CD4-positive, alpha-beta T cell treated with Interleukin-6 at 100 ng/mL for 8 hours (primary cell): ENCODE data around the gene CASZ1.

ENCODE experiments used
- DNase-seq: peaks from one replicate; pipeline ENCODE4 v3.0.0-alpha.2; 2020; ENCODE audit warnings: mixed read lengths, low spot score

CASZ1 gene, protein sequence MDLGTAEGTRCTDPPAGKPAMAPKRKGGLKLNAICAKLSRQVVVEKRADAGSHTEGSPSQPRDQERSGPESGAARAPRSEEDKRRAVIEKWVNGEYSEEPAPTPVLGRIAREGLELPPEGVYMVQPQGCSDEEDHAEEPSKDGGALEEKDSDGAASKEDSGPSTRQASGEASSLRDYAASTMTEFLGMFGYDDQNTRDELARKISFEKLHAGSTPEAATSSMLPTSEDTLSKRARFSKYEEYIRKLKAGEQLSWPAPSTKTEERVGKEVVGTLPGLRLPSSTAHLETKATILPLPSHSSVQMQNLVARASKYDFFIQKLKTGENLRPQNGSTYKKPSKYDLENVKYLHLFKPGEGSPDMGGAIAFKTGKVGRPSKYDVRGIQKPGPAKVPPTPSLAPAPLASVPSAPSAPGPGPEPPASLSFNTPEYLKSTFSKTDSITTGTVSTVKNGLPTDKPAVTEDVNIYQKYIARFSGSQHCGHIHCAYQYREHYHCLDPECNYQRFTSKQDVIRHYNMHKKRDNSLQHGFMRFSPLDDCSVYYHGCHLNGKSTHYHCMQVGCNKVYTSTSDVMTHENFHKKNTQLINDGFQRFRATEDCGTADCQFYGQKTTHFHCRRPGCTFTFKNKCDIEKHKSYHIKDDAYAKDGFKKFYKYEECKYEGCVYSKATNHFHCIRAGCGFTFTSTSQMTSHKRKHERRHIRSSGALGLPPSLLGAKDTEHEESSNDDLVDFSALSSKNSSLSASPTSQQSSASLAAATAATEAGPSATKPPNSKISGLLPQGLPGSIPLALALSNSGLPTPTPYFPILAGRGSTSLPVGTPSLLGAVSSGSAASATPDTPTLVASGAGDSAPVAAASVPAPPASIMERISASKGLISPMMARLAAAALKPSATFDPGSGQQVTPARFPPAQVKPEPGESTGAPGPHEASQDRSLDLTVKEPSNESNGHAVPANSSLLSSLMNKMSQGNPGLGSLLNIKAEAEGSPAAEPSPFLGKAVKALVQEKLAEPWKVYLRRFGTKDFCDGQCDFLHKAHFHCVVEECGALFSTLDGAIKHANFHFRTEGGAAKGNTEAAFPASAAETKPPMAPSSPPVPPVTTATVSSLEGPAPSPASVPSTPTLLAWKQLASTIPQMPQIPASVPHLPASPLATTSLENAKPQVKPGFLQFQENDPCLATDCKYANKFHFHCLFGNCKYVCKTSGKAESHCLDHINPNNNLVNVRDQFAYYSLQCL (N-terminal part only)

DNA sequence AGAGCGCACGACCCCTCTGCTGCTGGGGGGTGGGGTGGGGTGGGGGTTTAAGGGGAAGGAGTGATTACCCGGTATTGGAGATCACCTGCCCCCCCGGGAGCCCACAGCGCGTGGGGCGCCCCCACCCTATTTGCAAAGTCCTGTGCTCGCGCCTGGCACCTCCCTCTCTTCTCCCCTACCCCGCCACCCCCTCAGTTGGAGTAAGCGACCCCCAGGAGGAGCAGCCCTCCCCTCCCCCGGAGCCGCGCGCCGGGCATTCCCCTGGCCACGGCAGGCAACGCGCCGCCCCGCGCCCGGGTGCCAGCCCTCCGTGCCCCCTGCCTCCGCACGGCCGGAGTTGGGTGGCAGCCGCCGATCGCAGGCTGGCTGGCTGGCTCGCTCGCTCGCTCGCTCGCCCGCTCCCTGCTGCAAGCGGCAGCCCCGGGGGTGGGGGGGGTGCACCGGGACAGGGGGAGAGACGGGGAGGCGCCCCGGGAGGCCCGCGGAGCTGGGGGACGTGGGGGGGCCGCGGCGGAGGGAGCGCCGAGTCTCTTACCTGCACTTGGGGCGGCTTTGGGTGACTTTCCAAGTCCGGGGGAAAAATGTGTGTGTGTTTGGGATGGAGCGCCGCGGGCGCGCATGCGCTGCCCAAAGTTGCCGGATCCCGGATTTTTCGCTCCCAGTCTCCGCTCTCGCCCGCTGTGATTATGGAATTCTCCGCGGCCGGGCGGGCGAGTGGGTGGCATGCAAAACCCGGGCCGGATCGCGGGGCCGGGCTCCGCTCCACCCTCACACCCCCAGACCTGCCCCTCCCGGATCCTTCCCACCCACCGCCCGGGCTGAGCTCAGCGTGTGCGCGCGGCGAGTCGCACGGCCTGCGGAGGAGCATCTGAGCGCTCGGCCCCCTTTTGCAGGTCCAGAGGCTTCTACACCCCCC lies at the start of gene CASZ1:
Gene CASZ1, minus strand, starts transcription at position 618 of the 916 bp plus-strand sequence. CDS start 102,757 bp downstream, outside the sequence.
- no peak for DNase-seq

DNA sequence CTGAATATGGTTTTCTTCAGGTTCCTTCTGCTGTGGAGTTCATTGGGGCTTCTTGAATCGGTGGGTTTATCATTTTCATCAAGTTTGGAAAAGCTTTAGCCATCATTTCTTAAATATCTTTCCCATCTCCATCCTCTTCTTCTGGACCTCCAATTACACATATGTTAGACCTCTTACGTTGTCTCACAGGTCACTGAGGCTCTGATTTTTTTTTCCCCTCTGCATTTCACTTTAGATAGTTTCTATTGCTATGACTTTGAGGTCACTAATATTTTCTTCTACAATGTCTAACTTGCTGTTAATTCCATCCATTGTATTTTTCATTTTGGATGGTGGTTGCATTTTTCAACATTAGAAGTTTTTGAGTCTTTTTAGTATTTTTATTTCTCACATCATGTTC lies 47.3 kb upstream of the CASZ1 start:
- DNase-seq: no peak

DNA sequence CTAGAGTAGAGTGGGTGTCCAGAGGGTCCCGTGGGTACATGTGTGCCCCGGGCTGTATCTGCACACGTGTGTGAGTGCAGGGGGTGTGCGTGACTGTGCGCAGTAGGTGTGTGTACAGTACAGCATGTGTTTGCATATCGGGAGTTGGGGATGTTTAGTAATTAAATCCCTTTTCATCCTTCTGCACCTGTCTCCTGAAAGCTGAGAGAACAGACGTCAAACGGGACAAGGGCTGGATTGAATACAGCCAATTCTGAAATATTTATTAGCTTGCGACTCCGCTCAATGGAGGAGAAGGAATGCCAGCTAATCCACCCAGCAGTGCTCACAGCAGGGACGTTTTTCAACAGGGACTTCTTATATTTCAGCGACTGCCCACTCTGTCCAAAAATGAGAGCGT lies 44.7 kb upstream of the CASZ1 start:
- DNase-seq: no peak

DNA sequence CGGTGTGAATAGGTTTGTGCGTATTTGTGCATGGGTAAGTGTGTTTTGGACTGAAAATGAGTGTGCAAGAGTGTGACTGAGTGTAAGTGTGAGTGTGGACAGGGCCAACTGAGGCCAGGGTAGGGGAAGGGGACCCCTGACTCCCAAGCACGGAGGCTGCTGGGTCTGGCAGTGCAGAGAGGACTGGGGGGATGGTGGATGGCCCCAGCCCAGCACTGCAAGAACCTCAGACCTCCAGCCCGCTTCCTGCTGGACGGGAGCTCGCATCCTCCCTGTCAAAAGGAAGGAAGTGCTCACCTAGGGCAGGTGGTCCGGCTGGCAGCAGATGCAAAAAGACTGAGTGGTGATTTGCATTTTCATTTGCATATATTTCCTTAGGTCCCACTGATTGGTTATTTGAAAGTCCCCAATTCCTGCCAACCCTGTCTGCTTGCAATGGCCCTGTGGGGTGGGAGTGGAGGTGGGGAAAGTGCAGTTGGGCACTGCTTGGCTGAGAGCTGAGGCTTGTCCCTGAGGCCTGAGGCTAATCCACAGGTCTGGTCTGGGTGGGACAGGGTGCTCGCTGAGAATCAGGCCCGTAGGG lies 42.8 kb upstream of the CASZ1 start:
- no peak for DNase-seq

DNA sequence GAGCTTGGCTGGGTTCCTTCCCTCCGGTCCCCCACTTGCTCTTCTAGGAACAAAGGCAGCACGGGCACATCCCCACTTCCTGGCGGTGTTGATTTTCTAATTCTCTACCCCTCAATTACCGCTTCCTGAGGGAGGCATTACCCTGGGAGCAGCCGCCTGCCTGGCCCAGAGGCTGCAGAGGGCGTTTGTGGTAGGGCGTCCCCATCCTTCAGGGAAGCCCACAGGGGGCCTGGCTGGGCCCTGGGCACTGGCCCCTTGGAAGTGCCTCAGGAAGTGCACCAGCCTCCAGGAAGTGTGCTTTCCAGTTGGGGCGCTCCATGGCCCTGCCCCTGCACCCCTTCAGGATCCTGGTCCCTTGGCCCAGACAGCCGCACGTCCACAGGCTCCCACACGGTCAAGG lies 42.1 kb upstream of the CASZ1 start:
- DNase-seq: no peak

DNA sequence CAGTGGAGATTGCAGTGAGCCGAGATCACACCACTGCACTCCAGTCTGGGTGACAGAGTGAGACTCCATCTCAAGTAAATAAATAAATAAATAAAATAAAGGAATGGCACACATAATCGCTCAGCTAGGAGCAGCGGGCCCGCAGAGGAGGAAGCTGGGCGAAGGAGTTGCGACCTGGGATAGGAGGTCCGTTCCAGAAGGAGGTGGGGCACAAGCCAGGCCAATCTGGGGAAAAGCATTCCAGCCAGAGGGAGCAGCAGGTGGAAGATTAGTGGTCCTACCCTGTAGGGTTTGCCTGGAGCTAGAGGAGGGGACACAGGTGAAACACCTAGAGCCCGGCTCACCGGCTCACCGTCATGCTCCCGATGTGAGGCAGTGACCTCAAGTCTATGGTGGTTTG lies 40.3 kb upstream of the CASZ1 start:
- no peak for DNase-seq

DNA sequence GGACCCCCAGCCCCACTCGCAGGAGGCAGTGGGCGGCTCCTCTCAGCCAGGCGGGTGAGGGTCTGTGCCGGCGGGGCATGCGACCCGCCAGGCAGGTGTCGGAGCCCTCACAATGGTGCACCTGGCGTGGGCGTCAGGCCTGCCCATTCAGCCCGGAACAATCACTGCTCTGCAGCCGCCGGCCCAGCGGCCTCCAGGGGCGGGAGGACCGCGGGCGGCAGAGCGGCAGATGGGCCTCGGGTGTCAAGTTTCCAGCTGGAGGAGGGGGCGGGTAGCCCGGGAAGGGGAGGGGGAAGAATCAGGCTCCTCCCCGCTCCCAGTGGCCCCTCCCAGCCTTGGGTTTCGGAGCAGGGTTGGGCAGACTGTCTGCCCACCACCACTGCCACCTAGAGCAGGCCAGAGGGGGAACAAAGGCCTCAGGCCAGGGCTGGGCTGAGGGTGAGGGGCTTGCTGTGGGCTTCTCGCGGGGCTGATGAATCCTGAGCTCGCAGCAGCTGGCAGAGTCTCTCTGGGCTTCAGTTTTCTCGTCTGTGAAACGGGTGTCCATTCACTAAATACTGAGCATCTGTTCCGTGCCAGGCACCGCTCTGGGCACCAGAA lies 39.5 kb upstream of the CASZ1 start:
- DNase-seq: no peak

DNA sequence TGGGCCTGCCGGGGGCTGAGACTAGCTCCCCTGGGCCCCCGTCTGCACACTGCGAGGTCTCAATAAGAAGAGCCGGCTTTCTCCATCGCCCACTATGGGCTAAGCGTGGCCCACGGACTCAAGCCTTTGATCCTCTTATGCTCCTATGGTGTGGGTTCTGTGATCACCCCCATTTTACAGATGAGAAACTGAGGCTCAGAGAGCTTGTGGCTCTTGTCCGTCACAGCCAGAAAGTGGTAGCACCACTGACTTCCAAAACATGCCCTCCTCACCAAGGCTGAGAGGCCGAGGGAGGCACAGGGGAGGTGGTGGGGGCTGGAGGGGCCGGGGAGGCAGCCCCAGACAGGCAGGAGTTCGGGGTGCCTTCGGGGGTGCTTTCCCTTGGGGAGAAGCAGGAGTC lies 39.0 kb upstream of the CASZ1 start:
- DNase-seq: no peak

DNA sequence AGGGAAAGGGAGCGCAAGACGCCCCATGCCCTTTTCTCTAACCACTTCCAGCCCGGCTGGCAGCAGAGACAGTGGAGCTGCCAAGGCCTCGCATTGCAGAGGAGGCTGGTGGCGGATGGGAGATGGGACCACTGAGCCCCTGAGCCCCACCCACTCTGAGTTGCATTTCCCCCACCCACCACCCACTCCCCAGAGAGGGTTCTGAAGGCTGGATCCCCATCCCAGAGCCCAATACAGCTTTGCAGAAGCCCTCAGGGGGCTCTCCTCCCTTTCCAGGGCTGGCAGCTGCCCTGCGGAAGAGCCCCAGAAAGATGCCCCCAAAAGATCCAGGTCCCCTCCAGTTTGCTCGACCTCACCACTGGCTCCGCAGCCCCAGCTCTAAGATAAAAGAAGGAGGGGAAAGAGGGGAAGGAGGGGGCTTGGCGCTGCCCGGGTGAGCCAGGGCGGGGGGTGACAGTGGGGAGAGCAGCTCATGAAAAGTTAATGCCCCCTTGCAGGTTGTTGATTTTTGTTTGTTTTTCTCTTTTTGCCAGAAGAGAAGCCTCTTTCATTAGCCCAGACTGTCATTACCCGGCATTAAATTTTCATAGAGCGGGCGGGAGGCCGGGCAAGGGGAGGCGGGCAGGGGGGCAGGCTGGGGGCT lies 38.4 kb upstream of the CASZ1 start:
- DNase-seq: no peak

DNA sequence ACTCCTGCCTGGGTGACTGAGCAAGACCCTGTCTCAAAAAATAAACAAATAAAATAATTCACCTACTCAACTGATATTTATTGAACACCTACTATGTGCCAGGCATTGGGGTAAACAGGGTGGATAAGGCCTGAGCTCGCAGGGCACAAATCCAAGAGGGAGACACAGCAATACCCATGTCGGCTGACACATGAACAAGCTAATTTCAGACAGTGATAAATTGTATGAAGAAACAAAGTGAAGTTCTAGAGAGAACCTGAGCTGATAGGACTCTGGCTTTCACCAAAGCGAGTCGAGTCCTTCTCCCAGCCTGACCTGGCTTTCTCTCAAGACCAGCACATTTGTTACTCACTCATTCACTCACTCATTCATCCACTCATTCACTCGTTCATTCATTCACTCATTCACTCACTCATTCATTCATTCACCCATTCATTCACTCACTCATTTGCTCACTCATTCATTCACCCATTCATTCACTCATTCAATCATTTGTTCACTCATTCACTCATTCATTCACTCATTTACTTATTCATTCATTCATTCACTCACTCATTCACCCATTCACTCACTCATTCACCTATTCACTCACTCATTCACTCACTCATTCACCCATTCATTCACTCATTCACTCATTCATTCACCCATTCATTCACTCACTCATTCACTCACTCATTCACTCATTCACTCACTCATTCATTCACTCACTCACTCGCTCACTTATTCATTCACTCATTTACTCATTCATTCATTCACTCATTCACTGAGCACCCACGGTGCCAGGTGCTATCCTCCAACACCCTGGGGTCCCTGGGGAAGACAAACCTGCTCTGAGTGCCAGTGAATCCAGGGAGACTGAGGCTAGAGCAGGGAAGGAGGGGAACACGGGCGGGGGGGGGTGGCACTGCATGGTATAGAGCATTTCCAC lies 37.4 kb upstream of the CASZ1 start:
- DNase-seq: no peak

DNA sequence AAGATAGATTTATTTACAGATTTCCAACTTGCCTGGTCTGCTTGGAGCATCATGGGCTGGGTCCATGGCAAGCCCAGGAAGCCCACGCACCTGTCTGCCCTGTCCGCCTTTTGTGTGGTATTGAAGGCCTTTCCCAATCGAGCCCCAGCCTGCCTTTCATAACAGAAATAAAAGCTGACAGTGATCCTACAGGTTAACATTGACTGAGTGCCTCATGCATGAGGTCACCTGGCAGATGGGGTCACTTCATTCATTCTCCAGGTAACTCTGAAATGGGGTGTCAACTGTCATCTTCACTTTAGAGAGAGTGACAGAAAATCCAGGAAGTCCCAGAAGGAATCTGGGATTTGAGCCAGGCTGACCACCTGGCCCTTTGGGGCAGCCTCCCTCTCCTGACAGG lies 36.3 kb upstream of the CASZ1 start:
- DNase-seq: no peak

DNA sequence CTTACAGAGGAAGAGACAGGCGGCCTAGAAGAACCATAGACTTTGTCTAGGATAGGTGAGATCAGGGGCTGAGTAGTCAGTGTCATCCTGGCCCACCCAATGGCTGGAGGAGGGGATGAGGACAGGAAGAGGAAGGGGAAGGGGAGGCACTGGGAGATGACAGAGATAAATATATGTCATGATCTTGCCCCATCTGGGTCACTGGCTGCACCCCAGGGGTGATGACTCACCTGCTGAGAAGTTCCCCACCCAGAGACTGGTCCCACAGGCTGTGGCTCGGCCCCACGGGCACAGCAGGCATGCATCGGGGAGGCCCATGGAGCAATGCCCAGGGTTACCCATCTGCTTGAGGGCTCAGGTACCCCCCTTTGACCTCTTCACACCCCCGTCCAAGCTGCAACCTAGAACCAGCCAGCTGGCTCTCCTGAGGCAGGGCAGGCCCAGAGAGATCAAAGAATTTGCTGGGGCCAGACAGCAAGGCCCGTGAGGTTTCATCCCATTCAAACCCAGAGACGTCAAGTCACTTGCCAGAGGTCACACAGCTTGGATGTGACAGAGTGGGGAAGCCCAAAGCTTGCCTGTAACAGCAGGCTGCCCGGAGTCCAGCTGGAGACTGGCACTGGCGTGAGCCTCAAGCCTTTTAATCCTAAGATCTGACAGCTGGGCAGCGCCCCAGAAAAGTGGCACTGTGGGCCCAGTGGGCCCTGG lies 34.7 kb upstream of the CASZ1 start:
- DNase-seq: no peak

DNA sequence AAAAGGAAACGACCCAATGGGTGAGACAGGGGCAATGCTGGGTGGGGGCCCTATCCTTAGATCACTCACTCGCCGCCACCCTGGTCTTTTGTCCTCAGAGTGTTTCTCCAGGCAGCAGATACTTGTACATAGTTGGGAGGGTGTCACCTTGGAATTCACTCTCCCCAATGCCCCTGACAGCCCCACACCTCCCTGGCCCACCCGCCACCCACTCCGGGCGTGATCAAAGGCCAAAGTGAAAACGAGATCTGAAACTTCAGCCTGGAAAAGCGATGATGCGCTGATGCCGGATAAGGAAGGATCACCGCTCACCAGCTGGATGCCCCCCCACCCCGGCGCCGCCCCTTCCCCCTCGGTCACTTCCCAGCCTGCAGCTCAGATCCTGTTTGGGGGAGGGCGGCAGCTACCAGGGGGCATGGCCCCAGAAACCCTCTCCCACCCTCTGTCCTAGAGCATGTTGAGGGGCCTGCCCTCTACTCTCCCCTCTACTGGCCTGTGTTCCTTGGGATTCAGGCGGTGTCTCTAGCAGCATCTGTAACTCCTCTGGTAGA lies 33.6 kb upstream of the CASZ1 start:
- DNase-seq: no peak

DNA sequence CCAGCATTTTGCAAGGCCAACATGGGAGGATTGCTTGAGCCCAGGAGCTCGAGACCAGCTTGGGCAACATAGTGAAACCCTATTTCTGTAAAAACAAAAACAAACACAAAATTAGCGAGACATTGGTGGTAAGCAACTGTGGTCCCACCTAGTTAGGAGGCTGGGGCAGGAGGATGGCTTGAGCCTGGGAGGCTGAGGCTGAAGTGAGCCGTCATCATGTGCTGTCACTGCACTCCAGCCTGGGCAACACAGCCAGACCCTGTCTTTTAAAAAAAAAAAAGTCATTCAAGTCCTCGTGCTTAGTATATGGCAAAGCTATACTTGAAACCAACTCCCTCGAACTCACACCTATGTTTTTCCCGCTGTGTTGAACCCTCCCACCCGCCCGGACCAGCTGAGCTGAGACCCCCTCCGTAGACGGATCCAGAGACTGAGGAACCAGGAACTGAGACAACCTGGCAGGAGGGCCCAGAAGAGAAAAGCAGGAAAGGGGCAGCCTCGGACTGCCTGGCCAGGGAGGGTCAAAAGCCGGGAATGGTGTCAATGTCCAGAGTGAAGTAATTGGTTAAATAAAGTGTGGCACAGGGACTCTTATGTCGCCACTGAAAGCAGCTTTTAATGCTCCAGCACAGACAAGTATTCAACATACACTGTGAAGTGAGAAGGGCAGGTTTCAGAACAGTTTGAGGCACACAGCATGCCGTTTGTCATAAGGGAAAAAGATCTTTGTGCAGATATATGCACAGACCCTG lies 32.8 kb upstream of the CASZ1 start:
- DNase-seq: no peak

DNA sequence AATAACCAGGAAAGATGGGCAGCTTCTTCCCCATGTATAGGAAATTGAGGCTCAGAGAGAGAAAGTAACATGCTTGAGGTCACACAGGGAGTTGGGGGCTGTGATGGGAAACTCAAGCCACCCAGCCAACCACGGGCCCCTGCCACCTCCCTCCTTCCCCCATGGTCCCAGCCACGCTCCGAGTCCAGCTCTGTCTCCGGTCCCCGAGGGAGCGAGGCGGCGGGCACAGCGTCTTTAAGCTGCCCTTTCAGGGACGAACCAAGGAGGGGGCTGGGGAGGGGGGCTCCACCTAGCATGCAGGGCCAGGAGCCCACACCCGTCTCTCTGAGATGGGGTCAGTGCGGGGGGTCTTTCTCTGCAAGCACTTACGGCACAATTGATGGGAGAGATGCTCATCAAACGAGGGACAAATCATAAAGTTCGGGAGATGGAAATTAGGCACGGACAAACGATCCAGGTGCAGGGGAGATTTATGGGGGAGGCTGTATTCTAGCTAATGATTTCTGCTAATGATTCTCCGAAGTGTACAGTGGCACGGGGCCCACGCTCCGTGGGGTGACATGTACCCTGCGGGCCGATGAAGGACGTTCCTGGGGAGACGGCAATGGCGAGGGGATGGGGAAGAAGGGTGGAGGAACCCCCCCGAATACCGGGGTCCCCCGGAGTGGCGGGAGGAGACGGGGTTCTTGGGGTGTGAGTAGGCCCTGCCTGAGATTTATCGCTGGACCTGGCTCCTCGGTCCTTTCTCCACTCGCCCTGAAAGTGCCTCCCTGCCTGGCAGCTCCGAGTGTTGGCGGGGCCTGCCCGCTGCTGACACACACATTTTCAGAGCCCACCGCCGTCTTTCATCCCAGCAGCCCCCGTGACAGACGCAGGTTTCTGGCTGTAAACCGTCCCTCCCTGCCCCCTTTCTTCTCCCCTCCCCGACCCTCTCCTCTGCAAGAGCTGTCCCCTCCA lies 31.2 kb upstream of the CASZ1 start:
- DNase-seq: no peak

DNA sequence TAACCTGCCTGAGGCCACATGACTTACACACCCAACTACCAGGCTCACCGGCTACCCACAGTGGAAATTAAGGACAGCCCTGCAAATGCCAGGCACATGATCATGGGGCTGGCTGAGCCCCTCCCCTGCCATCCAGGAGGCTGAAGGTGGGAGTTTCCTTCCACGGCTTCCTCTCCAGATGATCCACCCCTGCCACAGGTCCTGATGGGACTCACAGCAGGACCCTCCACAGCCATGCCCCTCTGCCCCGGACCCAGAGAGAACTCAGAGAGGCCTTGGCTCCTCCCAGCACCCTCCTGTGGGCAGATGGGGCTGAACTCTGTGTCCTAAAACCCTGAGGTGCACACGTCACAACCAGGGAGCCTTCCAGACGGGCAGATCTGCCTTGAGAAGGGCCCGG lies 29.1 kb upstream of the CASZ1 start:
- DNase-seq: no peak
